Trophoblast cell (in vitro differentiated cells and primary cell): Measurements from ENCODE around the gene ALS2CL.

Experiments used
- DNase-seq, 2 donors: peaks; one replicate each; pipeline ENCODE4 v3.0.0-alpha.2; 2016
- H2AFZ ChIP-seq: 2 replicates; pipeline ENCODE4 v1.6.1; 2013; ENCODE audit warnings: low read length, moderate library complexity, mild to moderate bottlenecking; ENCODE audit not compliant: insufficient read depth, poor library complexity
- H2AK5ac ChIP-seq: 2 replicates; pipeline ENCODE4 v1.6.1; 2013; ENCODE audit warnings: mild to moderate bottlenecking, low read length
- H2BK120ac ChIP-seq: 2 replicates; pipeline ENCODE4 v1.6.1; 2013; ENCODE audit warnings: low read length, mild to moderate bottlenecking, moderate library complexity; ENCODE audit not compliant: insufficient read depth, poor library complexity
- H2BK12ac ChIP-seq: 2 replicates; pipeline ENCODE4 v1.6.1; 2013; ENCODE audit warnings: mild to moderate bottlenecking, low read length, moderate library complexity
- H2BK5ac ChIP-seq: 2 replicates; pipeline ENCODE4 v1.6.1; 2013; ENCODE audit warnings: low read length, low read depth, moderate library complexity, mild to moderate bottlenecking; ENCODE audit not compliant: poor library complexity
- H3K14ac ChIP-seq: 2 replicates; pipeline ENCODE4 v1.6.1; 2013; ENCODE audit warnings: mild to moderate bottlenecking, low read length
- H3K18ac ChIP-seq: 2 replicates; pipeline ENCODE4 v1.6.1; 2013; ENCODE audit warnings: mild to moderate bottlenecking, low read length
- H3K23ac ChIP-seq: 2 replicates; pipeline ENCODE4 v1.6.1; 2013; ENCODE audit warnings: low read length
- H3K27ac ChIP-seq: 2 replicates; pipeline ENCODE4 v1.5.1; 2013; ENCODE audit warnings: low read depth, mild to moderate bottlenecking, inconsistent platforms, low read length, moderate library complexity
- H3K27me3 ChIP-seq: 2 replicates; pipeline ENCODE4 v1.6.1; 2013; ENCODE audit warnings: inconsistent platforms, mild to moderate bottlenecking, low read length, moderate library complexity; ENCODE audit not compliant: insufficient read depth
- H3K36me3 ChIP-seq, 2 experiments: 1 replicate in 1 of 2; 2 replicates in 1 of 2; pipeline ENCODE4 v1.6.1; 2013; ENCODE audit warnings: low read length in 2 of 2, mild to moderate bottlenecking in 2 of 2, moderate library complexity in 1 of 2; ENCODE audit not compliant: insufficient read depth in 2 of 2, control insufficient read depth in 1 of 2
- H3K4ac ChIP-seq: 2 replicates; pipeline ENCODE4 v1.6.1; 2013; ENCODE audit warnings: low read depth, mild to moderate bottlenecking, low read length, moderate library complexity
- H3K4me1 ChIP-seq, 2 experiments: 1 replicate in 1 of 2; 2 replicates in 1 of 2; pipeline ENCODE4 v1.6.1; 2013; ENCODE audit warnings: low read length in 2 of 2, mild to moderate bottlenecking in 2 of 2, moderate library complexity in 1 of 2; ENCODE audit not compliant: insufficient read depth in 2 of 2, control insufficient read depth in 1 of 2
- H3K4me2 ChIP-seq: 2 replicates; pipeline ENCODE4 v1.6.1; 2013; ENCODE audit warnings: inconsistent platforms, mild to moderate bottlenecking, low read length, moderate library complexity
- H3K4me3 ChIP-seq: 2 replicates; pipeline ENCODE4 v1.5.1; 2013; ENCODE audit warnings: mild to moderate bottlenecking, low read depth, low read length, inconsistent platforms
- H3K79me1 ChIP-seq: one replicate; pipeline ENCODE4 v1.6.1; 2013; ENCODE audit warnings: low read length
- H3K79me2 ChIP-seq: 2 replicates; pipeline ENCODE4 v1.6.1; 2013; ENCODE audit warnings: low read length, mild to moderate bottlenecking; ENCODE audit not compliant: control insufficient read depth, insufficient read depth, poor library complexity
- H3K9ac ChIP-seq: 2 replicates; pipeline ENCODE4 v1.6.1; 2013; ENCODE audit warnings: mild to moderate bottlenecking, low read length
- H3K9me3 ChIP-seq: 2 replicates; pipeline ENCODE4 v1.6.1; 2013; ENCODE audit warnings: low read depth, mild to moderate bottlenecking, control low read depth, inconsistent platforms, low read length; ENCODE audit not compliant: insufficient read depth
- H4K12ac ChIP-seq: 2 replicates; pipeline ENCODE4 v1.6.1; 2013; ENCODE audit warnings: low read depth, mild to moderate bottlenecking, low read length, moderate library complexity
- H4K8ac ChIP-seq: 2 replicates; pipeline ENCODE4 v1.6.1; 2013; ENCODE audit warnings: low read depth, mild to moderate bottlenecking, low read length, moderate library complexity
- H4K91ac ChIP-seq: one replicate; pipeline ENCODE4 v1.6.1; 2013; ENCODE audit warnings: low read depth, mild to moderate bottlenecking, low read length, moderate library complexity
- WGBS: extraction: QIAGEN DNeasy Blood & Tissue Kit; methylation state at CpG from one replicate; pipeline ENCODE4 v1.1.7; 2013; ENCODE audit warnings: missing lambda C conversion rate; ENCODE audit not compliant: insufficient read length, insufficient coverage; ENCODE audit errors: extremely low coverage; 5-methylcytosine and 5-hydroxymethylcytosine counted together

The ALS2CL gene

GRCh38 chr3:46714728-46715506 is 21.4 kb upstream of the ALS2CL start:
- Histone ChIP-seq H3K9me3 (peaks cover 4% of the 10 kb centered on the region), H4K91ac (no peak overlapping the region), H3K27me3 (no peaks in the 10 kb centered on the region), H2AFZ (no peak overlapping the region), H2AK5ac (no peak overlapping the region), H3K18ac (no peak overlapping the region), H3K79me2 (no peaks in the 10 kb centered on the region), H3K4me3 (no peak overlapping the region), H3K27ac (no peak overlapping the region), H2BK5ac (no peak overlapping the region), H2BK12ac (no peak overlapping the region), H4K8ac (no peak overlapping the region), H4K12ac (no peak overlapping the region), H3K4me2 (no peak overlapping the region), H3K79me1 (no peaks in the 10 kb centered on the region), H3K36me3 (no peaks in the 10 kb centered on the region), H3K14ac (no peak overlapping the region), H2BK120ac (no peak overlapping the region), H3K9ac (no peak overlapping the region), H3K4ac (no peak overlapping the region), H3K23ac (no peak overlapping the region), H3K4me1 (peaks cover 8 to 9% of the 10 kb centered on the region in 2 experiments)
- DNase-seq: no peak
- no CpG with 5 or more reads among the region's 10 CpGs for WGBS

- H3K4me2 ChIP-seq: no peak overlapping the region
- H4K8ac ChIP-seq: no peak overlapping the region
- no peak overlapping the region for H2AFZ ChIP-seq
- H3K23ac ChIP-seq: no peak overlapping the region
- peaks cover 7% of the 10 kb centered on the region for H3K9me3 ChIP-seq
- H2BK5ac ChIP-seq: no peak overlapping the region
- H3K79me1 ChIP-seq: no peaks in the 10 kb centered on the region
- no peak overlapping the region for H3K9ac ChIP-seq
- H2BK120ac ChIP-seq: no peak overlapping the region
- peaks cover 8 to 9% of the 10 kb centered on the region in 2 experiments for H3K4me1 ChIP-seq
- no peaks in the 10 kb centered on the region for H3K27me3 ChIP-seq
- no peak overlapping the region for H2BK12ac ChIP-seq
- H4K91ac ChIP-seq: no peak overlapping the region
- H3K4ac ChIP-seq: no peak overlapping the region
- H4K12ac ChIP-seq: no peak overlapping the region
- peak overlapping the region; percentile 7 for H3K4me3 ChIP-seq
- no peak overlapping the region for H2AK5ac ChIP-seq
- no peaks in the 10 kb centered on the region for H3K36me3 ChIP-seq
- H3K27ac ChIP-seq: no peak overlapping the region
- no peak overlapping the region for H3K18ac ChIP-seq
- no peak overlapping the region for H3K14ac ChIP-seq
- H3K79me2 ChIP-seq: no peaks in the 10 kb centered on the region
- DNase-seq: no peak
- WGBS: no CpG with 5 or more reads among the region's 22 CpGs
These were observed 20.5 kb upstream of the ALS2CL start for GRCh38 chr3:46713898-46714552.

- Histone ChIP-seq H3K79me2 (no peaks in the 10 kb centered on the region), H3K4me1 (peaks cover 9 to 10% of the 10 kb centered on the region in 2 experiments), H2BK12ac (no peak overlapping the region), H3K23ac (no peak overlapping the region), H3K14ac (no peak overlapping the region), H3K4me2 (no peak overlapping the region), H4K8ac (no peak overlapping the region), H4K91ac (no peak overlapping the region), H2AK5ac (no peak overlapping the region), H3K18ac (no peak overlapping the region), H3K4ac (no peak overlapping the region), H3K36me3 (no peaks in the 10 kb centered on the region), H2BK120ac (no peak overlapping the region), H2AFZ (no peak overlapping the region), H2BK5ac (no peak overlapping the region), H3K9ac (no peak overlapping the region), H3K9me3 (peaks cover 7% of the 10 kb centered on the region), H3K27ac (no peak overlapping the region), H3K27me3 (no peaks in the 10 kb centered on the region), H3K4me3 (no peak overlapping the region), H3K79me1 (no peaks in the 10 kb centered on the region), H4K12ac (no peak overlapping the region)
- WGBS: no CpG with 5 or more reads among the region's 14 CpGs
- no peak for DNase-seq
These were observed 19.8 kb upstream of the ALS2CL start for GRCh38 chr3:46713050-46713897.

GRCh38 chr3:46712191-46713049 is 18.9 kb upstream of the ALS2CL start:
- H3K27me3 ChIP-seq: no peaks in the 10 kb centered on the region
- WGBS: no CpG with 5 or more reads among the region's 13 CpGs
- no peak overlapping the region for H3K4ac ChIP-seq
- H4K12ac ChIP-seq: no peak overlapping the region
- H3K79me2 ChIP-seq: no peaks in the 10 kb centered on the region
- peaks cover 9 to 11% of the 10 kb centered on the region in 2 experiments for H3K4me1 ChIP-seq
- no peak overlapping the region for H2AFZ ChIP-seq
- no peaks in the 10 kb centered on the region for H3K79me1 ChIP-seq
- DNase-seq: no peak
- H3K4me3 ChIP-seq: no peak overlapping the region
- H3K9ac ChIP-seq: no peak overlapping the region
- H3K14ac ChIP-seq: no peak overlapping the region
- no peak overlapping the region for H4K8ac ChIP-seq
- H2AK5ac ChIP-seq: no peak overlapping the region
- no peaks in the 10 kb centered on the region for H3K36me3 ChIP-seq
- no peak overlapping the region for H3K18ac ChIP-seq
- no peak overlapping the region for H3K27ac ChIP-seq
- H2BK120ac ChIP-seq: no peak overlapping the region
- H2BK12ac ChIP-seq: peak overlapping the region; percentile 38
- no peak overlapping the region for H2BK5ac ChIP-seq
- no peak overlapping the region for H3K23ac ChIP-seq
- no peak overlapping the region for H4K91ac ChIP-seq
- H3K9me3 ChIP-seq: peaks cover 7% of the 10 kb centered on the region
- no peak overlapping the region for H3K4me2 ChIP-seq
